GM10266 (cell line): ENCODE results near the gene AMOTL1.

Source experiments
- DNase-seq: peaks from one replicate; pipeline ENCODE4 v3.0.0; 2012; ENCODE audit errors: extremely low spot score
- CTCF ChIP-seq: IDR thresholded peaks from 2 replicates; pipeline ENCODE4 v1.5.1; 2012; ENCODE audit warnings: mild to moderate bottlenecking, low read depth; ENCODE audit not compliant: control insufficient read depth, insufficient read depth; ENCODE audit errors: missing control alignments

AMOTL1 gene

GRCh38 chr11:94895451-94895850, 127.3 kb downstream of the AMOTL1 start:
- DNase-seq, result no peak
- TF ChIP-seq CTCF, result no peak

GRCh38 chr11:94895971-94896370, 127.8 kb downstream of the AMOTL1 start:
- TF ChIP-seq CTCF, result no peak
- no peak for DNase-seq

- TF ChIP-seq CTCF, result peak; percentile 76
- DNase-seq, result peak; percentile 40
These were observed 129.2 kb downstream of the AMOTL1 start for GRCh38 chr11:94897330-94897768.

- no peak for TF ChIP-seq CTCF
- no peak for DNase-seq
These were observed 139.1 kb downstream of the AMOTL1 start for GRCh38 chr11:94907226-94907625.

GRCh38 chr11:94909371-94909820, 141.2 kb downstream of the AMOTL1 start:
- no peak for DNase-seq
- TF ChIP-seq CTCF, result no peak

GRCh38 chr11:94910270-94910669, 142.1 kb downstream of the AMOTL1 start:
- DNase-seq, result no peak
- no peak for TF ChIP-seq CTCF

- no peak for DNase-seq
- no peak for TF ChIP-seq CTCF
These were observed 142.6 kb downstream of the AMOTL1 start for GRCh38 chr11:94910779-94911178.

- no peak for TF ChIP-seq CTCF
- no peak for DNase-seq
These were observed 144.7 kb downstream of the AMOTL1 start for GRCh38 chr11:94912806-94913205.

- peak; percentile 0 for DNase-seq
These were observed 145.7 kb downstream of the AMOTL1 start for GRCh38 chr11:94913718-94914394.
